Stimulated activated naive CD8-positive, alpha-beta T cell treated with anti-CD3 and anti-CD28 coated beads, Interleukin-15, Interleukin-2, amounts not matched to agents 100 ng/mL and 50 ng/mL, for 24 hours (primary cell): Measurements from ENCODE around the gene AKAP6.
A peak's percentile ranks its signal among the peaks of the same experiment; 100 is the strongest.

Experiments used
- H3K27ac Mint-ChIP-seq: one replicate; pipeline ENCODE4 v1.8.0; 2021; ENCODE audit warnings: mild to moderate bottlenecking, mixed read lengths
- H3K27me3 Mint-ChIP-seq: one replicate; pipeline ENCODE4 v1.8.0; 2021; ENCODE audit warnings: mixed read lengths
- H3K36me3 Mint-ChIP-seq: one replicate; pipeline ENCODE4 v1.8.0; 2021; ENCODE audit warnings: low read depth, mixed read lengths
- H3K4me1 Mint-ChIP-seq: one replicate; pipeline ENCODE4 v1.8.0; 2021; ENCODE audit warnings: low read depth, mixed read lengths
- H3K4me3 Mint-ChIP-seq: one replicate; pipeline ENCODE4 v1.8.0; 2021; ENCODE audit warnings: mild to moderate bottlenecking, mixed read lengths
- H3K9me3 Mint-ChIP-seq: one replicate; pipeline ENCODE4 v1.8.0; 2021; ENCODE audit warnings: mixed read lengths

Gene AKAP6

DNA sequence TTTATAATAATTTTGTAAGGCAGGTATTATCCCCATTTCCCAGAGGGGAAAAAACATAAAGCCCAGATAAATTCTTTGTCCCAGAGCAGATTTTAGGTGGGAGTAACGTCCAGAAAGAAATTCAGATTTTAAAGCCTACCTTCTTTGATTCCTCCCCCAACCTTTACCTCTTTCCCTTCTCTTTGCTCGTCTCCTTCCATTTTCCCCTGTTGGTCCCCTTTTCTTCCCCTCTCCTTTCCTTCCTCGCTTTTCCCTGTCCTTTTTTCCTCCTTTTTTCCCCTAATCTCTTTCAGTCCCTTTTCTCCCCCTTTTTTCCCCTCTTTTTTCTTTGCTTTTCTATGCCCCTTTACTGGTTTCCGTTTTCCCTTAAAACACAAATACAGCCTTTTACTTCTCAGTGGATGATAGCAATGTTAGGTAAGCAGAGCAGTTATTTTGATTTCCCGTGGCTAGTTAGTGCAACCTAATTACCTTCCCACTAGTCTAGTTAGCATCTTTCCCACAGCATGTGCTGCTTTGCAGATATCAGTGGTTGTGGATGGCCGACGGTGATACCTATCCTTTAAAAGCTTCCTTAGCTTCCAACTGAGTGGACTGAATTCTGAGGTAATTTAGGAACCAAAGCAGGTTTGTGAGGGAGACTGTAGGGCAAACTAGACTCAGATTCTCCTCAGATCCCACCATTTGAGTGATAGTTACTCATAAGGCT, 10.9 kb upstream of the AKAP6 start:
- H3K27ac Mint-ChIP-seq = no peak overlapping the region
- H3K27me3 Mint-ChIP-seq = no peaks in the 10 kb centered on the region
- no peak overlapping the region for H3K4me3 Mint-ChIP-seq
- H3K4me1 Mint-ChIP-seq = no peaks in the 10 kb centered on the region
- H3K9me3 Mint-ChIP-seq = no peaks in the 10 kb centered on the region
- no peaks in the 10 kb centered on the region for H3K36me3 Mint-ChIP-seq

DNA sequence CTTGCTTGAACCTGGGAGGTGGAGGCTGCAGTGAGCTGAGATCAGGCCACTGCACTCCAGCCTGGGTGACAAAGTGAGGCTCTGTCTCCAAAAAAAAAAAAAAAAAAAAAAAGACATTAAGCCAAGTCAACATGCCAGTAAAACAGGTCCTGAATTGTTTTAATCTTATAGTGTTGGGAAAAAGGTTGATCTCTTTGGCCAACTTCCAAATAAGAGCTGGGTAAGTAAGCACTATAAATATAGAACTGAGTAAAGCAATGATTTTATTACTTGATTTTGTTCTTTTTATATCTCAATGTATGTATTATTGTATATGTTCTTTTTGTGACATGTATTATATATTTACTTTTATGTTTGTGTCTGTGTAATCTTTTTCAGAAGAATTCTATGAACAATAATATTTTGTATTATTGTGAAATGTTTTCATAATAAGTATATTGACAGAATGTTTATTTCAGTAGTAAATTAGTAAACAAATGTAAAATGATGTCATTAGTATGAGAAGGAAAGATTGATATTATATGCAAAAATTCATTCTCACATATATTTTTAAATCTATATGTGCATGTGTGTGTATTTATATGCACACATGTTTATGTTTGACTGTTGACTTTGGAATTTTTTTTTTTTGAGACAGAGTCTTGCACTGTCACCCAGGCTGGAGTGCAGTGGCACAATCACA, 9.6 kb upstream of the AKAP6 start:
- Mint-ChIP-seq H3K4me1 (no peaks in the 10 kb centered on the region), H3K36me3 (no peaks in the 10 kb centered on the region), H3K9me3 (no peaks in the 10 kb centered on the region), H3K27me3 (no peaks in the 10 kb centered on the region), H3K27ac (no peak overlapping the region), H3K4me3 (no peak overlapping the region)

DNA sequence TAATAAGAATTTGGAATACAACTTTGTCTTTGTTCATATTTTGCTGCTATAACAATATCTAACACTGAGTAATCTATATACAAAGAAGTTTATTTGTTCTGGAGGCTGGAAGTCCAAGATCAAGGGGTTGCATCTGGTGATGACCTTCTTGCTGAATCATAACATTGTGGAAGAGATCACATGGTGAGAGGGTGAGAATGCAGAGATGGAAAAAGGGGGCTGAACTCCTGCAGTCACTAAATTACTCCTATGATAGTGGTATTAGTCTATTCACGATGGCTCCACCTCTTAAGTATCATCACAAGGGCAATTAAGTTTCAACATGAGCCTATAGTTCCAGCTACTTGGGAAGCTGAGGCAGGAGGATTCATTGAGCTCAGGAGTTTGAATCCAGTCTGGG, 4.5 kb upstream of the AKAP6 start:
- Mint-ChIP-seq H3K4me3 (no peak overlapping the region), H3K9me3 (peaks cover 3% of the 10 kb centered on the region), H3K36me3 (no peaks in the 10 kb centered on the region), H3K4me1 (peaks cover 4% of the 10 kb centered on the region), H3K27me3 (no peaks in the 10 kb centered on the region), H3K27ac (peak overlapping the region; percentile 15)

DNA sequence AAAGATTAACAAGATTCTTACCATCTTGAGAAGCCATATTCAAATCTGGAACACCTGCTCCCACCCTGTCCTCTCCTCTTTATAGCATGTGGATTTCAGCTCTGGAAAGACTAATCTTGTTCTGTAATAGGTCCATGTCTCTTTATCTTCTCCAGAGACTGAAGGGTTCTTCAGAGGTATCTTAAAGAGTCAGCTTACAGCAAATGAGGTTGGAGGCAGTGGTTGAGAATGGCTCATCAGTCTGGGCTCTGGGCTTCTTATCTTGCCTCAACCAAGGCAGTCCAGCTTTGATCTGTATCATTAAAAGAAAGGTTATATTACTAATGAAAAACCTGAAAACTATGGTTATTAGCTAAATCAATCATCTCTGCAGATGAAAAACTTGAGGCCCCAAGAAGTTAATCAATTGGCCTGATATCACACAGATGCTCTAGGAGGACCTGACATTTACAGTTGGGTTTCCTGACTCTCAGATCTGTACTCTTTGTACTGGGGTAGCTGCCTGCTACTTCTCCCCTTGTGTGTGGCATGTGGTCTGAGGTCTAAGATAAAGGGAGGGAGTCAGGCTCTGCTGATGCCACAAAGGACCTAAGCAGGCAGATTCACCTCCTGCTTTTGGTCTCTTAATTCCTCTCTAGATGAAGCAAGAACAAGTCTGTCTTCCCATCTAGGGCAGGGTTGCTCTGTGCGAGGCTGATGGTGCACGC, 1.7 kb upstream of the AKAP6 start:
- H3K27ac Mint-ChIP-seq = no peak overlapping the region
- peaks cover 3% of the 10 kb centered on the region for H3K9me3 Mint-ChIP-seq
- no peaks in the 10 kb centered on the region for H3K36me3 Mint-ChIP-seq
- H3K4me1 Mint-ChIP-seq = peaks cover 4% of the 10 kb centered on the region
- H3K27me3 Mint-ChIP-seq = no peaks in the 10 kb centered on the region
- H3K4me3 Mint-ChIP-seq = no peak overlapping the region

DNA sequence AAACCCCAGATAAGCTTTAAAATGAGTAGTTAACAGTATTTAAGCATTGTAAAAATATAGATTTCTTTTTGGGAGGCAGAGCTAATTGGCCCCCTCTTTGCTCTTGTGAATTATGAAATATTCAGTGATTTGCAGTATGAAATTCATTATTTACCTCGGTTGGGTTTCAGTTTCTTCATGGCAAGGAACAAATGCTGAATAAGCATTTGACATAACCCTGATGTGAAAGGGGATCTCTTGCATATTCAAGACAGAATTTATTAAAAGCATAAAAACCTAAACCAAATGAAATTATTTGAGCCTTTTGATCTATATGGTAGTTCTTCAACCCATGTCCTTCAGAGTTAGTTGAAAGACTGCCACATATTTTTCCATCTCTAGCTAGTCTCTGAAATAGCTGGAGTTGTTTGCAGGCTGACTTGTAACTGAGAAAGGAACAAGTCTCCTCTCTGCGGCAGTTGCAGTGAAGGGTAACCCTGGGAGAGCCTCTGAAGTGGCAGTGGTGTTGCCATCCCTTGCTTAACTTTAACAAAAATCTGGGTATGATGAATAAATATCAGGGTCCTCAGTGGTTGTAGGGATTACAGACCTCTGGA, 690 bp downstream of the AKAP6 start:
- Mint-ChIP-seq H3K36me3 (no peaks in the 10 kb centered on the region), H3K9me3 (peaks cover 3% of the 10 kb centered on the region), H3K27ac (no peak overlapping the region), H3K4me1 (peaks cover 4% of the 10 kb centered on the region), H3K27me3 (no peaks in the 10 kb centered on the region), H3K4me3 (no peak overlapping the region)

DNA sequence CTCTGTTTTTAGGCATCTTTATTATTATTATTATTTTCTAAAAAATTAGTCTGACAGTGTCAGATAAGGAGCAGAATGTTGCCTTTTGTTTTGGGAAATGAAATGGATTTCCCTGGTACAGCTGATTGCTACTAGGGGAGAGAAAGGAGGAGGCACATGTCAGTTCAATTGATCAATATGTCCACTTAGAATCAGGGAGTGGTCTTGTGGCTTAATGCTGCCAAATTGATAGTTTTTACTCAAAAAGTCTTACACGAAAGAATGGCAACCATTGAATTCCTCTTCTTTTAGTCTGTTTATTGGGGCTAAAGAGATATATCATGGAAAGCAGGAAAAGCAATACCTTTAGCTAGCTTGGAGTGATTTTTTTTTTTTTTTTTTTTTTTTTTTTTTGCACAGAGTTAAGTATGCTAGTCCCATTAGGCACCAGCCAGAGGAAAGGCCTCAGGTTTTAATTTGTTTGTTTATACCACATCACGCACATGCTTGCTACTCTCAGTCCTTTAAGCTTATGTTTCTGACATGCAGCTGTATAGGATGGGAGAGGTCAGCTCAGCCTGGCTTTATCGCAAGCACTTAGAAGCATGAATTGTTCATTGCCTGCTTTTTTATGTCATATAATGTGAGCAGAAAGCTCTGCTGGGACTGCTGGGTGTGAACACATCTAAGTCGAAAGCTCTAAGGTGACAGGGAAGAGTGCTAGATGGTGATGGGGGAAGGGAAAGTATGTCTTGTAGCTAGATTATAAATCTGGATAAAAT, 1.4 kb downstream of the AKAP6 start:
- Mint-ChIP-seq H3K27me3 (no peaks in the 10 kb centered on the region), H3K4me3 (no peak overlapping the region), H3K36me3 (no peaks in the 10 kb centered on the region), H3K9me3 (peaks cover 3% of the 10 kb centered on the region), H3K4me1 (peaks cover 4% of the 10 kb centered on the region), H3K27ac (no peak overlapping the region)

DNA sequence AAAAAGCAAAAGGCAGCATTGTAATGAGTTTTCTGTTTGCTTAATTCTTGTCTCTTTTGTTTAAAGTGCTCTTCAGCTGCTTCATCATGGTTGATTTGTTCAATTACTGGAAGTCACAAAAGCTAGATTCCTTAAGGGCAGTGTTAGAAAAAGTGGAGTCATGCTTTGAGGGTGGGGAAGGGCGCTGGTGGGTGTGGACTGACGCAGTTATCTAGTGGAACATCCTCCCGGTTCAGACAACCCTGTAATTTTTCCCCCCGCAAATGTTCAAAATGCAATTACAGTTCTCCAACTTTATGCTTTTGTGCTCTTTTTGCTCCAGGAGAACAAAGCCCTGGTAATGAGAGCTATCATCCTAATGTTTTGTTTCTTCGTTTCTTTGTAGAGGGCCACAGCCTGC, 2.1 kb downstream of the AKAP6 start:
- Mint-ChIP-seq H3K27me3 (no peaks in the 10 kb centered on the region), H3K27ac (no peak overlapping the region), H3K4me1 (peaks cover 4% of the 10 kb centered on the region), H3K9me3 (peaks cover 2% of the 10 kb centered on the region), H3K4me3 (no peak overlapping the region), H3K36me3 (no peaks in the 10 kb centered on the region)

DNA sequence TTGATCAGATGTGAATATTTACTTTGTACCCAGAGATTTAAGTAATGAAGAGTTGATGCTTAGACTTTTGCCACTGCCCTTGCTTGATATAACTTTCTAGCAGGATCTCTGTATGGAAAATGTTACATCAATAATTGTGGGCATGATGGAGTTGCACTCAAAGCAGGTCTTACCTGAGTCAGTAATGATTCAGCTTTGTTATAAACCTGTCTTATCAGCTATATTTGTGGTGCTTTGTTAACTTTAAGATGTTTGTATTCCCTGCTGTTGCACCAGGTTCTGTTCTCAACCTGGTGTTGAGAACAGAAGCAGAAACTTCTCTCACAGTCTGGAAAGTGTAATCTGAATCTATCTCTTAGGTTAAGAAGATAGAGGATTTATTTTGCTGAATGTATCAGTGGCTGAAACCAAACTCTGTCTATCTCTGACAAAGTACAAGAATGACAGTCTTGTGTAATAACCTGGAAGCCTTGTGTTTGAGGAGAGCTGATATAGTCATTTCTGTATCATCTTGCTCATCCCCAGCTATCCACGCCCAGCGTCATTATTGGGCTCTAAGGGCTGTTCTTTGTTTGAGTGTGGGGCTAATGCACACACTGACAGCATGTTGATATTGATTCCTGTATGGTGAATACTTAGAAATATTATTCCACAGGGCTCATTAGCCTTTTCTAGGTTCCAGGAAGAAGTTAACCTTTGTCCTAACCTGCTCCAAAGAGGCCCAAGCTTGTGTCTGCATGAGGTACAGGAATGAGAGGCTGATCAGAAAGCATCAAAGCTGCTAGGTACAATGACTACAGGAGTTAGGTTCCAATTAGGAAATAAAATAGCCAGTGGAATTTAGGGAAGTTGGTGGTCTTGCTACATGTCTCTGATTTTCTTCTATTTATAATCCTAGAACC, 3.6 kb downstream of the AKAP6 start:
- peaks cover 3% of the 10 kb centered on the region for H3K4me1 Mint-ChIP-seq
- H3K4me3 Mint-ChIP-seq = no peak overlapping the region
- H3K27me3 Mint-ChIP-seq = no peaks in the 10 kb centered on the region
- H3K36me3 Mint-ChIP-seq = no peaks in the 10 kb centered on the region
- H3K27ac Mint-ChIP-seq = no peak overlapping the region
- H3K9me3 Mint-ChIP-seq = no peaks in the 10 kb centered on the region

DNA sequence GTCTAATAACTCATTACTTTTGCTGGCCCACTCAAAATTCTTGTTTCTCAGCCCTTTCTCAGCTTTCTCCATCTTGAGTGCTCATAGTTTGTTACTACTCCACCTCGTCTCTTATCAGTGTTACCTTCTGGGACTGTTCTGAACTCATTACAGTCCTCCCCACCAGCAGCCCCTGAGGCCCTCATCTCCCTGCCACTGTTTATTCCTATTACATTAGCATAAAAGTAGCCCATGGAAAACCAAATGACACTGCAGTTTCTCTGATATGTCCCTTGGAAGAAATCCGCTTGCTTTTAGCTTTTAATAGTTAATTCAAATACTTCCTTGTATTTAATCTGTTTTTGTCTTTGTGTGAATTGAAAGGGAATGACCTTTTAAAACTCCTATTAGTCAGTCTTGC, 7.6 kb downstream of the AKAP6 start:
- Mint-ChIP-seq H3K4me1 (no peaks in the 10 kb centered on the region), H3K36me3 (no peaks in the 10 kb centered on the region), H3K27ac (no peak overlapping the region), H3K9me3 (no peaks in the 10 kb centered on the region), H3K4me3 (no peak overlapping the region), H3K27me3 (no peaks in the 10 kb centered on the region)

DNA sequence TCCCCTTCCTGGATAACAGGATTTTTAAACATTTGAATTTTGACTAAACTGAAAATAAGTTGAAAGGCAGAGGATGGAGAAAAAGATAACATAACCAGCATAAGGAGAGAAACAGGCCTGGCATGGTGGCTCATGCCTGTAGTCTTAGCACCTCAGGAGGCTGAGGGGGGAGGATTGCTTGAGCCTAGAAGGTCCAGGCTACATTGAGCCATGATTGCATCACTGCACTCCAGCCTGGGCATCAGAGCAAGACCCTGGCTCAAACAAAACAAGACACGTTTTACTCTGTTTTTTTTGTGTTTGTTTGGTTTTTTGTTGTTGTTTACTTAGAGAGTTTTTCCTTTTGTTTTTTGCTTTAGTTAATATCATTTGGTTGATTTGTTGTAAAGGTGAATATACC, 8.7 kb downstream of the AKAP6 start:
- H3K27ac Mint-ChIP-seq = no peak overlapping the region
- H3K36me3 Mint-ChIP-seq = no peaks in the 10 kb centered on the region
- H3K9me3 Mint-ChIP-seq = no peaks in the 10 kb centered on the region
- H3K4me1 Mint-ChIP-seq = no peaks in the 10 kb centered on the region
- no peaks in the 10 kb centered on the region for H3K27me3 Mint-ChIP-seq
- H3K4me3 Mint-ChIP-seq = no peak overlapping the region

DNA sequence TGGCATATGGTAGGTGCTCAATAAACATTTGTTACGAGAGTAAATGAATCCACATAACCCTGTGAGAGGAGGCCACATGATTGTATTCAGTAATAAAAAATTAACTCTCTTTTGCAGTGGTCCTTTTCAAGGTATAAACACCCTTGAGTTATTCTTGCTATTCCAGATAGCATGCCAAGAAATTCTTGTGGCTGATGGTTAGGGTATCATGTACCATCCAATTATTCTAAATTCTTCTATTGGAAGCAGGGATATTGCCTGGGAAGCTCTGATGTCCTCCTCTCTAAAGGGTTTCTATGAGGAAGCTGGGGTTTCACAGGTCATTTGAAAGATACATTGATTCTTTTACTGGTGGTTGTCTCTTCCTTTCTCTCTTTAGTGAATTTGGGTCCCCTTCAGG, 10.1 kb downstream of the AKAP6 start:
- Mint-ChIP-seq H3K4me1 (no peaks in the 10 kb centered on the region), H3K9me3 (no peaks in the 10 kb centered on the region), H3K27me3 (no peaks in the 10 kb centered on the region), H3K4me3 (no peak overlapping the region), H3K36me3 (no peaks in the 10 kb centered on the region), H3K27ac (no peak overlapping the region)

DNA sequence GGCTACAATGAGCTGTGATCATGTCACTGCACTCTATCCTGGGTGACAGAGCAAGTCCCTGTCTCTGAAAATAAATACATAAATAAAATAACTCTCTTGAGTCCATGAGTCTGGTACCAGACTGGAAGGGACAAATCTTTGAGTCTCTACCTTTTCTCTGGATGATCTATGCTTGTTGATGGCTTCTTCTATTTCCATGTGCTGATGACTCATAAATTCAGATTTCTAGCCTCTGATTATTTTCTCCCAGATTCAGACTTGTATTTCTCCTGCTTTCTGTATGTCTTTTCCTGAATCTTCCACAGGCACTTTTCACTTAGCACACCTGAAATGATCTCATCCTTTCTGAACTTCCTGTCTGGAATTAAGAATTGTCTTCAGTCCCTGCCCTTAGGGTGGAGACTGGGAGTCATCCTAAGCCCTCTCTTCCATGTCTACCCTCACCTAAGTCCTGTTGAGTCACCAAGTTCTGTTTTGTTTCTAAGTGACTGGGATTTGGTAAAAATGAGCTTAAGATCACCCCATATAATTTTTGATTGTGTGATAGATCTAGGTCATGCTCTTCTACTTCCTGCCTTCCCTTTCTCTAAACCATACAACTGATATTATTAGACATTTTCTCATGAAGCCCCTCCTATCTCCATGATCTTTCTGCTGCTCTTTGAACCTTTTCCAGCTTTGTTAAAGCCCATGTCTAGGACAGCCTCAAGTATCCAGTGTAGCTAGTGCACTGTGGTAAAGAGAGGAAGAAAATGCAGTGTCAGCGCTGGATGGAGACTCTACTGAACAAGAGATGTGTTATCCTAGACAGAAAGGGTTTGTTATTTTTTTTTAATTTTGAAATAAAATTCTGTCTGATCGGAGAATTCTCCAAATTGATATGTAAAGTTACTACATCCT, 13.1 kb downstream of the AKAP6 start:
- H3K4me3 Mint-ChIP-seq = no peak overlapping the region
- H3K27me3 Mint-ChIP-seq = no peaks in the 10 kb centered on the region
- no peaks in the 10 kb centered on the region for H3K4me1 Mint-ChIP-seq
- H3K9me3 Mint-ChIP-seq = no peaks in the 10 kb centered on the region
- no peak overlapping the region for H3K27ac Mint-ChIP-seq
- no peaks in the 10 kb centered on the region for H3K36me3 Mint-ChIP-seq

DNA sequence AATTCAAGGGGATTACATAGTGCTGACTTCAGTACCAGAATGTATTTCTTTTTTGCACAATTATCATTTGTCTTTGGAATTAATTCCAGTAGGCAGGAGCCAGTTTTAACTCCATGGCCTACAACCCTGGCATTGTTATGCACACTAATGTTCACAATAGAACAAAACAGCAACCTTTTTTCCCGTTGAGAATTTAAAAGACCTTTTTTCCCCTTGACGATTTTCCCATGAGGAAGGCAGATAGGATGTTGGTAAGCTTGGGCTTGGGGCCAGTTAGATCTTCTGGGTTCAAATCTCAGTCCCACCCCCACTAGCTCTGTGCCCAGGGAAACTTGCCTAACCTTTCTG, 13.7 kb downstream of the AKAP6 start:
- no peaks in the 10 kb centered on the region for H3K36me3 Mint-ChIP-seq
- no peaks in the 10 kb centered on the region for H3K27me3 Mint-ChIP-seq
- no peak overlapping the region for H3K27ac Mint-ChIP-seq
- H3K4me1 Mint-ChIP-seq = no peaks in the 10 kb centered on the region
- H3K9me3 Mint-ChIP-seq = no peaks in the 10 kb centered on the region
- H3K4me3 Mint-ChIP-seq = no peak overlapping the region
